Activated CD8-positive, alpha-beta memory T cell treated with anti-CD3 and anti-CD28 coated beads for 36 hours (primary cell): Measurements from ENCODE around the gene WDHD1. TPM values are rescaled to one million over a fixed set of nuclear protein-coding genes. Genes with fewer than 3 reads are reported as not detected.
"Not testable (repeated sequence)": the region's sequence is repeated elsewhere in the genome, so short reads cannot be mapped to it uniquely, and the experiment has no call there.

ENCODE experiments used
- CTCF ChIA-PET: fragments of 350-600 bp; sonication (Branson Sonifier 250); formaldehyde crosslinking; loops from one replicate; lab custom pipeline; 2021; ENCODE audit warnings: antibody characterized with exemption; lab: Charles Lee
- POLR2A ChIA-PET: fragments of 350-600 bp; sonication (Branson Sonifier 250); formaldehyde crosslinking; loops from one replicate; lab custom pipeline; 2021; ENCODE audit warnings: antibody characterized with exemption; lab: Charles Lee
- total RNA-seq, 2 experiments: library from RNA; stranded (reverse); gene quantifications; one replicate each; pipeline ENCODE4 v1.2.3, GENCODE V29; 2021

Gene WDHD1
- total RNA-seq, 2 experiments from 2014 or later = 62.4 to 63.6 TPM

DNA sequence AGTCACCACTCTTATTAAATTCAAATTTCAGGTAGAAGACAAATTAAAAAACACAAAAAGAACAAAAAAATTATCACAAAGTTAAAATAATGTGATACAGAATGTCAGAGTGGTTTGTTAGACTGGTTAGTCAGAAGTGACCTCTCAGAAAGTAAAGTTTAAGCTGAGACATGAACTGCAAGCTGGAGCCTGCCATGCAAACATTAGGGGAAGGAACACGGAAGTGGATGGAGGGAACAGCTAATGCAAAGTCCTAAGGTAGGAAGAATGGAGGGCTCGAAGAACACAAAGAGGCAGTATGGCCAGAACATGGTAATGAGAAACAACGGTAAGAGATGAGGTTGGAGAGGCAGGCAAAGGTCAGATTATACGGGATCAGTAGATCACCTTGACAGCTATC lies 41.7 kb downstream of the WDHD1 start:
- ChIA-PET POLR2A (no interaction called here), CTCF (no interaction called here)

DNA sequence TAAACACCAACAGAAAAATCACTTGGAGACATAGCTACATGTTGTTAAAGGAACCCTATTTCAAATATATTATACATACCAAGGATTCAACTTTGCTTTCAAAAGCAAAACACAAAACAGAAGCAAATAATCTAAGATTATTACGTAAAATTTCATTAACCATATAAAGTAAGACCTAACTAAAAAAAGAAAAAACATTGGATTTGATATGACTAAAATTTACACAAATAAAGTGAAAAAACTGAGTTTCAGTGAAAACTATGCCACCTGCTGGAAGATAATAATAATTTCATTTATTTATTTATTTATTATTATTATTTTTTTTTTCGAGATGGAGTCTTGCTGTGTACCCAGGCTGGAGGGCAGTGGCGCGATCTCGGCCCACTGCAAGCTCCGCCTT lies 45.2 kb downstream of the WDHD1 start:
- ChIA-PET CTCF (no interaction called here), POLR2A (no interaction called here)

DNA sequence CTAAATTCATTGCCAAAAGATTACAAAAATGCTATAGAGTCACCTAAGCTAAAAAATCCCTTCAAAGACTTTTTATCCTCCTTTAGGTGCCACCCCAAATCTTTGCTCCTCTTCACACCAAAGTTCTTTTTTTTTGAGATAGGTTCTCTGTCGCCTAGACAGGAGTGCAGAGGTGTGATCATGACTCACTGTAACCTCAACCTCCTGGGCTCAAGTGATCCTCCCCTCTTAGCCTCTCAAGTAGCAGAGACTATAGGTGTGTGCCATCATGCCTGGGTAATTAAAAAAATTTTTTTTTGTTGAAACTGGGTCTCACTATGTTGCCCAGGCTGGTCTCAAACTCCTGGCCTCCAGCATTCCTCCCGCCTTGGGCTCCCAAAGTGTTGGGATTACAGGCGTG lies 47.9 kb downstream of the WDHD1 start:
- ChIA-PET POLR2A (no interaction called here), CTCF (no interaction called here)

DNA sequence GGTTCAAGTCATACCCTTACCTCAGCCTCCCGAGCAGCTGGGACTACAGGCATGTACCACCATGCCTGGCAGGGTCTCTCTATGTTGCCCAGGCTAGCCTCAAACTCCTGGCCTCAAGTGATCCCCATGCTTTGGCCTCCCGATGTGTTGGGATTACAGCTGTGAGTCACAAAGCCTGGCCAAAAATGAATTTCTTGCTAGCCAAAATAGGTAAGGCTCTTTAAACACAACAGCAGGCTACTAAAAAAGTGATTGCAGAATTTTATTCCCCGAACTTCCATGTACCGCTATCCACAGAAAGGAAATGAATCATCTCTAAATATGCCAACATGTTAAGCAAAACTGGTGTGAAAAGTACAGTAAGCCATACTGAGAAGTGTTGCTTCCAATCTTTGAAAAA lies 50.6 kb downstream of the WDHD1 start:
- POLR2A ChIA-PET = no interaction called here
- CTCF ChIA-PET = interaction anchor here (0.5 kb wide), 1 partner anchor 90 kb away, joined by 3 read pairs; no protein-coding TSS in a partner anchor

DNA sequence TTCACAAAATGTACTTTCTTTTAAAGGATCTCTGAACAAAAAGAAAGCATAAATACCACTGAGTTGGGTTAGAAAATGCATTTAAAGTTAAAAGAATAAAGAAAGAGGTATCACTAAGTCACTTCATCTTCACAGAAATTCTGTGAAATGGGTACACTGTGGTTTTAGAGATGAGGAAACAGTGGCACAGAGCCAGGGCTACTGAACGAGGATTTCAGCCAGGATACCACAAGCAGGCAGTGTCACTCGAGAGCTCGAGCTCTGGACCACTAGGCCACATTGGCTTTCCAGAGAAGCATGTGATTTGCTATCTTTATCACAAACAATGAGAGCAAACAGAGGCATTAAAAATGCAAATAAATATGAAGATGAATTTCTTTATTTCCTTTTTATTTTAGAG lies 51.0 kb downstream of the WDHD1 start:
- POLR2A ChIA-PET = no interaction called here

DNA sequence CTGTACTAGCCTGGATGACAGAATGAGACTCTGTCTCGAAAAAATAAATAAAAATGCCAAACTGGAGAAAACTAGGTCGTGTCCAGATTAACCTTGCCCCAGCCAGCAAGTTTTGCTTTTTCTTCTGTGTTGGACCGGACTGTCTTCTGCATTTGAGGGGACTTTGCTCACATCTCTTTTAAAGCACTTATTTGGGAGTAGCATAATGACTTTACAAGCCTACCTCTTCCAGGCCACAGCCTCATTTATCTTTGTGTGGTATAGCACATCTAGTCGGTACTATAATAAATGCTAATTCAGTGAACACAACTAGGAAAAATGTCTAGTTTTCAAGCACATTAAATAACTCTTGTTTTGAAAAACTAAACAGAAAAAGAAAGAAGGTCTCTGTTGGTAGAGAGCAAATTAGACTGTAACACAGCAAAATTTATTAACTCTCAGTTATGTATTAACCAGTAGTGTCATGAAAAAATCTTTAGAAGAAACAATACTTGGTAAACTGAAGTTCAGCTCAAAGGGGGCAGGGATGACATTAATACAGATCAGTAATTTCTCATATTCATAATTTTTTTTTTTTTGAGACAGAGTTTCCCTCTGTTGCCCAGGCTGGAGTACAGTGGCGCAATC lies 52.0 kb downstream of the WDHD1 start:
- CTCF ChIA-PET = interaction anchor here (0.8 kb wide), 1 partner anchor 157 kb away, joined by 3 read pairs; no protein-coding TSS in a partner anchor

More for the DNA sequence above, 51.0 kb downstream of the WDHD1 start:
- CTCF ChIA-PET = no interaction called here

DNA sequence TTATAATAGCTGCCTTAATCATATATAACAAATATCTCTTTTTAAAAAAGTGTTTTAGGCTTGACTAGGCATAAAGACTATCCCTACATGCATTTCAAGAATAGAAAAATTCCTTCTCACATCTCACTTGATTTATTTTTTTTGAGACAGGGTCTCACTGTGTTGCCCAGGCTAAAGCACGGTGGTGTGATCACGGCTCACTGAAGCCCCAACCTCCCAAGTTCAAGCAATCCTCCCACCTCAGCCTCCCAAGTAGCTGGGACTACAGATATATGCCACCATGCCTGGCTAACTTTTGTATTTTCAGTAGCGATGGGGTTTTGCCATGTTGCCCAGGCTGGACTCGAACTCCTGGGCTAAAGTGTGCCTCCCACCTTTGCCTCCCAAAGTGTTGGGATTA lies 59.4 kb downstream of the WDHD1 start:
- CTCF ChIA-PET = interaction anchor here (0.6 kb wide), 1 partner anchor 1968 kb away, joined by 4 read pairs; no protein-coding TSS in a partner anchor

More for the DNA sequence above, 52.0 kb downstream of the WDHD1 start:
- POLR2A ChIA-PET = no interaction called here

DNA sequence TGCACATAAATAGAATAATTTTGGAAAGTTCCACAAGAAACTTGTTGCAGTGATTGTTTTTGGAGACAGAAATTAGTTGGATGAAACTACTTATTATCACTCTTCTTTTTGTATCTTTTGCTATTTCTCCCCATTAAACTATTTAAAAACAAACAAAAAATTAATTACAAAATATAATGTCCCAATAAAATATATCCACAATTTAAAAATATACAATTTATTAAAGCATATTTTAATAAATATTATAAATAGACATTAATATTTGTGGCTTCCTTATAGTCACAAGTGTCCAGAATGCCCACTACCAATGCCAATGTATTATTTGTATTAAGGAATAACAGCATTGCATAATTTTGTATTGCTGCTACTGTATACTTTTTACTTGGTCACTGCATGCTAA lies 71.8 kb downstream of the WDHD1 start:
- ChIA-PET POLR2A (no interaction called here), CTCF (no interaction called here)

More for the DNA sequence above, 59.4 kb downstream of the WDHD1 start:
- POLR2A ChIA-PET = no interaction called here

DNA sequence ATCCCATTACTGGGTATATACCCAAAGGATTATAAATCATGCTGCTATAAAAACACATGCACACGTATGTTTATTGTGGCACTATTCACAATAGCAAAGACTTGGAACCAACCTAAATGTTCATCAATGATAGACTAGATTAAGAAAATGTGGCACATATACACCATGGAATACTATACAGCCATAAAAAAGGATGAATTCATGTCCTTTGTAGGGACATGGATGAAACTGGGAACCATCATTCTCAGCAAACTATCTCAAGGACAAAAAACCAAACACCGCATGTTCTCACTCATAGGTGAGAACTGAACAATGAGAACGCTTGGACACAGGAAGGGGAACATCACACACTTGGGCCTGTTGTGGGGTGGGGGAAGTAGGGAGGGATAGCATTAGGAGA lies 73.3 kb downstream of the WDHD1 start:
- POLR2A ChIA-PET, CTCF ChIA-PET: not testable (repeated sequence)

DNA sequence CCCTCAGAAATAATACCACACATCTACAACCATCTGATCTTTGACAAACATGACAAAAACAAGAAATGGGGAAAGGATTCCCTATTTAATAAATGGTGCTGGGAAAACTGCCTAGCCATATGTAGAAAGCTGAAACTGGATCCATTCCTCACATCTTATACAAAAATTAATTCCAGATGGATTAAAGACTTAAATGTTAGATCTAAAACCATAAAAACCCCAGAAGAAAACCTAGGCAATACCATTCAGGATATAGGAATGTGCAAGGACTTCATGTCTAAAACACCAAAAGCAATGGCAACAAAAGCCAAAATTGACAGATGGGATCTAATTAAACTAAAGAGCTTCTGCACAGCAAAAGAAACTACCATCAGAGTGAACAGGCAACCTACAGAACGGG lies 74.1 kb downstream of the WDHD1 start:
- CTCF ChIA-PET, POLR2A ChIA-PET: not testable (repeated sequence)

DNA sequence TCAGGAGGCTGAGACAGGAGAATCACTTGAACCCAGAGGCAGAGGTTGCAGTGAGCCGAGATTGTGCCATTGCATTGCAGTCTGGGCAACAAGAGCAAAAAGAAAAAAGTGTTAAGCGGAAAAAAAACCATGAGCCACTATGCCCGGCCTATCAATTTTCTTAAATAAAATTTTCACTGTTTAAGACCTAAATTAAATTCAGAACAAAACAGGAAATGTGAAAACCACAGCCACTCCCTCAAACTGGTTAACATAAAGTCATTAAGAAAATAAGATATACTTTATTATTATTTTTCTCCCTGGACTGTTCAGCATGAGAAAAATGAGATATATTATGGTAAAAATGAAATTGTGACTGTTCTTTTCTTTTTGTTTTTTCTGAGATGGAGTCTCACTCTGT lies 79.7 kb downstream of the WDHD1 start:
- POLR2A ChIA-PET = no interaction called here
- CTCF ChIA-PET = no interaction called here

DNA sequence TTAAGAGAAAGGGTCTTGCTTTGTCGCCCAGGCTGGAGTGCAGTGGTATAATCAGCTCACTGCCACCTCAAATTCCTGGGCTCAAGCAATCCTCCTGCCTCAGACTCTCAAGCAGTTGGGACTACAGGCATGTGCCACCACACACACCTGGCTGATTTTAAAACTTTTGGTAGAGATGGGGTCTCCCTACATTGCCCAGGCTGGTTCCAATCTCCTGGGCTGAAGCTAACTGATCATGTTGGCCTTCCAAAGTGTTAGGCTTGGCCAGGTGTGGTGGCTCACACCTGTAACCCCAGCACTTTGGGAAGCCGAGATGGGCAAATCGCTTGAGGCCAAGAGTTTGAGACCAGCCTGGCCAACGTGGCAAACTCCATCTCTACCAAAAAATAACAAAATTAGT lies 80.4 kb downstream of the WDHD1 start:
- CTCF ChIA-PET = no interaction called here
- POLR2A ChIA-PET = no interaction called here

DNA sequence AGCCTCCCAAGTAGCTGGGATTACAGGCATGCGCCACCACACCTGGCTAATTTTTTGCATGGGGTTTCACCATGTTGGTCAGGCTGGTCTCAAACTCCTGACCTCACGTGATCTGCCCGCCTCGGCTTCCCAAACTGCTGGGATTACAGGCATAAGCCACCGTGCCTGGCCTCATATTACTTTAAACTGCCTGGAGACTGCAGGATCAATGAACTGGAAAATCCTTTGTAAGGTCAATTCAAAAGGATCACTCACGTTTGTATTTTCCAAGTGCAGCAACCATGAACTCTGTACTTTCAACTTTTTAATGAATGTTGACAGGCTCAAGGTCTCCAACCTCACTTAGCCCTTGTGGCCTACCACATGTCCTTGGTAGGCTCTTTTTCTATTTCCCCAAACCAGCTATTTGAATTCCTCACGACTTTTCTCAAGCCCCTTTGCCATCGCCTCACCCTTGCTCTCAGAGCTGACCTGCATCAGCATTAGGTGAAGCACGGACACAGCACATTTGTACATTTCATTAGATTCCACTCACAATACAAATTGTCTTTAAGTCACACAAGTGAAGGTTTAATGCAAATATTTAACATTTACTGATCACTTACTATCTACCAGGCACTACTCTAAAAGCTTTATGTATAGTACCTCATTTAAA lies 82.0 kb downstream of the WDHD1 start:
- POLR2A ChIA-PET = no interaction called here
- CTCF ChIA-PET = interaction anchor here (0.7 kb wide), 1 partner anchor 169 kb away, joined by 4 read pairs; no protein-coding TSS in a partner anchor

DNA sequence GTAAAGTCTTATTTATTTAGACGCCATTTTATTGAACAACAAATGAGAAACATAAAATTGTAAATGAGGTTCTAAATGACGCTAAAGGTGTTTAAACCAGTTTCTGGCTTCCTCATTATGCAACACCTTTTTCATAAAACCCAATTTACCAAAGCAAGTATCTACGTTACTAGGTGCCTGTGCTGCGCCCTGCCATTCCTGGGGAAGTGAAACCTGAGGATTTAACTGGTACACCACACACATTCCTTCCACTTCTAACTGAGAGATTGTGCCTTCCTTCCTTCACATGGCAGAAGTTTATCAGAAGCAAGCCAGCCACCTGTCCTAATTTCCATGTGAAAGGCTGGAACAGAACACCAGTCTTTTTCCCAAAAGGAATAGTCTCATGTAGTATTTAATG lies 84.0 kb downstream of the WDHD1 start:
- CTCF ChIA-PET = no interaction called here
- POLR2A ChIA-PET = no interaction called here

DNA sequence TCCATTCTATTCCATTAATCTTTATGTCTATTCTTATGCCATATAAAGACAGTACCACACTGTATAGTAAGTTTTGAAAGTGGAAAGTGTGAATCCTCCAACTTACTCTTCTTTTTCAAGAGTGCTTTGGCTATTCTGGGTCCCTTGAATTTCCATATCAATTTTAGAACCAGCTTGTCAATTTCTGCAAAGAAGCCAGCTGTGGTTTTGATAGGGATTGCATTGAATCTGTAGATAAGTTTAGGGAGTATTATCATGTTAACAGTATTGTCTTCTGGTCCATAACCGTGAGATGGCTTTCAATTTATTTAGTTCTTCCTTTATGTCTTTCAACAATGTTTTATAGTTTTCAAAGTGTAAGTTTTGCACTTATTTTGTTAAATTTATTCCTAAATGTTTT lies 90.1 kb downstream of the WDHD1 start:
- POLR2A ChIA-PET = no interaction called here
- CTCF ChIA-PET = no interaction called here

DNA sequence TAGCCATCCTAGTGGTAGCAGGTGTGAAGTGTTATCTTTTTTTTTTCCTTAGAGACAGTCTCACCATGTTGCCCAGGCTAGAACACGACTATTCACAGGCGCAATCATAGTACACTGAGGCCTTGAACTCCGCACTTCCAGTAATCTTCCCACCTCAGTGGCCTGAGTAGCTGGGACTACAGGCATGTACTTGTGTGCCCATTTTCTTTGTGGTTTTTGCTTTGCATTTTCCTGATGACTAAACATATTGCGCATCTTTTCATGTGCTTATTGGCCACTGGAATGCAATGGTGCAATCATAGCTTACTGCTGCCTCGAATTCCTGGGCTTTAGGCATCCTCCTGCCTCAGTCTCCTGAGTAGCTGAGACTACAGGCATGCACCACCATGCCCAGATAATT lies 90.9 kb downstream of the WDHD1 start:
- CTCF ChIA-PET = no interaction called here
- POLR2A ChIA-PET = no interaction called here

DNA sequence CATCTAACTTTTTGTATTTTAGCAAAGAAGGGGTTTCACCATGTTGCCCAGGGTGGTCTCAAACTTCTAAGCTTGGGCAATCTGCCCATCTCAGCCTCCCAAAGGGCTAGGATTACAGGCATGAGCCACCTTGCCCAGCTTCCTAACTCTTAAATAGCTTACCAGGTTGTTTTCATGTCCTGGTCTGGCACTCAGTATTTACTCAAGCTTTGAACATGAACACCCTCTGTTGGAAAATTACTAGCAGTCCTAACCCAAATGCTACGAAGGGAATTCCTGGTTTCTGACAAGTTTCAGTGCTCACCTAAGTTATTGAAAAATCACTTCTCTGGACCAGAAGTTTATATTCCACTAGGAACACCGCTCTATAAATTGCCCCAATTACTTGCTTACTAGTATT lies 91.8 kb downstream of the WDHD1 start:
- ChIA-PET POLR2A (no interaction called here), CTCF (no interaction called here)

DNA sequence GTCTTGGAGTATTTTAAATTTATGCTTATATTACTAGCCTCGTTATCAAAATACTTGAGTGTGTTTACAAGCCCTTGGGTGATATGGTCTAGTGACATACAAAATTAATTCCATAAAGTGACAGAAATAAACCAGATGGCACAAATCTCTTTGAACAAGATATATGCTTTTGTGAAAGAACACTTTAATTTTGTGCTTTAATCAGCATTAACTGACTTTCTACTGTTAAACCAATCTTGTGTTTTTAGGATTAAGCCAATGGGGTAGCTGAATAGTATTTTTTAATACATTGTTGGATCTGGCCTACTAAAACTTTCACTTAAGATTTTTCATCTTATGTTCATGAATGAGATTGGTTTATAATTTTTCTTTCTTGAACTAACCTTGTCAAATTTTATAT lies 93.9 kb downstream of the WDHD1 start:
- ChIA-PET CTCF (no interaction called here), POLR2A (no interaction called here)

DNA sequence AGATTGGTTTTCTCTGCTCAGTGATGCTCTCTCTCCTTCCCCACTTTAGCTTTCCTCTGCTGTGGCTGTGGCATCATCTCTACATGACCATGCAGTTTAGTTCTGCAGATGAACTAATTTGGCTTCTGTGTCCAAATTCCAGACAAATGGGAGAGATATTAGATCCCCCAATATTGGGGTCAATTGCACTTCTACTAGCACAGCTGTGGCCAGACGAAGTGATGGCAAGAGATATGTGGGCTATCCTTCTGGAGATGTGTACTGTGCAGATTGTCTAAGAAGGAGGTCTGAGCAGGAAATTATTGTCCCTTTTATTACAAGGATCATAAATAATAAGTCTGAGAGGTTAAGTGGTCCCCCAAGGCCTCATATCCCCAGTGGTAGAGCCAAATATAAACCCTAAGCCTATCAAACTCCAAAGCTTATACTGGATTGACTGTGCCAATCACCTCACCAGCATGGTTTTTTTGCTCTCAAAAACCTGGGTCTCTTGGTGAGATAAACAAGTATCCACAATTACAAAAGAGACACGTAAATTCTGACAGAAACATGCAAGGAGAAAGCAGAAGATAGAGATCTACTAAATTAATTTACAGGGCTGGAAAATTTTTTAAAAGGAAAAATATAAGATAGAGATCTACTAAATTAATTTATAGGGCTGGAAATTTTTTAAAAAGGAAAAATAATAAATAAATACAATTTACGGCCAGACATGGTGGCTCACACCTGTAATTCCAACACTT lies 95.1 kb downstream of the WDHD1 start:
- ChIA-PET POLR2A (no interaction called here), CTCF (no interaction called here)

DNA sequence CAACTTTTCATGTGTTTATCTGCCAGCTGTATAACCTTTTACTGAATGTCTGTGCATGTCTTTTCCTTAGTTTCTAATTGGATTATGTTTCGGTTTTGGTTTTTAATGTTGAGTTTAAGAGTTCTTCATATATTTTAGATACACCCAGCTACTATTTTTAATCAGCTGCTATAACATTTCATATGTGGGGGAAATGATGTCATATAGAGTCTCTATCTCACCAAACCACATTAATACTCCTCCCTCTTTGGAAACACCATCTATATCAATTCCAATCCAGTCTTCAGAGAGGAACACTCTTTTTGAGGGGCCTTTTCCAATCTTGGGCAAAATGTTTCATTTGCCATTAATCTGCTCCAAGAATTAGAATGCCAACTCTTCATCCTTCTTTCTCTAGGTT lies 95.8 kb downstream of the WDHD1 start:
- ChIA-PET CTCF (no interaction called here), POLR2A (no interaction called here)

DNA sequence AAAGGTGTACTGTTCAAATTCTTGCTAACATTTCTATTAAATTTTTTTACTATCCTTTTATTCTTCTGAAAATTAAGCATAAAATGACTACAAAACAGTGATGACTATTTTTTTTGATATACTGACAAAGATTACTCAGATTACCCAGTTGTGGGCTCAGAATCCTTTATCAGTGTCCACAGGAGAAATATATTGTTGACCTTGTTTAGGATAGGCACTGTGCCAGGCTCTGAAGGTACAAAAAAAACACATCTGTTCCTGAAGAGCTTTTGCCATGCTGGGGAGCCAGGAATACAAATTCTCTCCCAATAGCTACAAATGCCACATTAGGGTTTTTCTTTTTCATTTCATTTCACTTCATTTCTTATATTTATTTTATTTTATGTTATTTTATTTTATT lies 97.3 kb downstream of the WDHD1 start:
- CTCF ChIA-PET = no interaction called here

More for the DNA sequence above, 97.3 kb downstream of the WDHD1 start:
- POLR2A ChIA-PET = no interaction called here
